ENCODE data around the gene HSD3B2. TPM values are rescaled to one million over a fixed set of nuclear protein-coding genes. Genes with fewer than 3 reads are reported as not detected.

HSD3B2 gene
- total and polyA plus RNA-seq, 5 donors = 0.11 TPM; not detected in 4

GRCh38 chr1:119431836-119432235 is 16.9 kb downstream of the HSD3B2 start:
- DNase-seq (no peak), ATAC-seq (no peak)
- H3K9me3 ChIP-seq (ENCODE audit: control insufficient read depth, low read length) = no peaks in the 10 kb centered on the region
- intact Hi-C loops (cut with DNase I) = no loop called here
- H3K27ac ChIP-seq (ENCODE audit: low read length) = no peak overlapping the region
- no peaks in the 10 kb centered on the region for H3K27me3 ChIP-seq (ENCODE audit: control insufficient read depth, insufficient read depth)
- 63% methylated on average over 3 of the region's 3 CpGs for WGBS
- H3K4me3 ChIP-seq (ENCODE audit: low read length) = no peak overlapping the region
- no peaks in the 10 kb centered on the region for H3K4me1 ChIP-seq (ENCODE audit: control insufficient read depth, insufficient read depth, low read length)

- H3K9me3 ChIP-seq (ENCODE audit: control insufficient read depth, low read length) = no peaks in the 10 kb centered on the region
- intact Hi-C loops (cut with DNase I) = no loop called here
- H3K27me3 ChIP-seq (ENCODE audit: control insufficient read depth, insufficient read depth) = no peaks in the 10 kb centered on the region
- no peak overlapping the region for H3K4me3 ChIP-seq (ENCODE audit: low read length)
- H3K27ac ChIP-seq (ENCODE audit: low read length) = no peak overlapping the region
- no peak for ATAC-seq
- H3K4me1 ChIP-seq (ENCODE audit: control insufficient read depth, insufficient read depth, low read length) = no peaks in the 10 kb centered on the region
- WGBS = 79% methylated on average over 3 of the region's 3 CpGs
- no peak for DNase-seq
Measured at GRCh38 chr1:119435052-119435451, 20.1 kb downstream of the HSD3B2 start.

- Histone ChIP-seq H3K27me3 (ENCODE audit: control insufficient read depth, insufficient read depth) (no peaks in the 10 kb centered on the region), H3K27ac (ENCODE audit: low read length) (no peak overlapping the region), H3K4me3 (ENCODE audit: low read length) (no peak overlapping the region), H3K4me1 (ENCODE audit: control insufficient read depth, insufficient read depth, low read length) (no peaks in the 10 kb centered on the region), H3K9me3 (ENCODE audit: control insufficient read depth, low read length) (no peaks in the 10 kb centered on the region)
- DNase-seq (no peak), ATAC-seq (no peak)
- intact Hi-C loops (cut with DNase I) = no loop called here
- 52% methylated on average over 2 of the region's 2 CpGs for WGBS
Measured at GRCh38 chr1:119438761-119439160, 23.8 kb downstream of the HSD3B2 start.

GRCh38 chr1:119440721-119441307 is 25.9 kb downstream of the HSD3B2 start:
- no peaks in the 10 kb centered on the region for H3K4me1 ChIP-seq (ENCODE audit: control insufficient read depth, insufficient read depth, low read length)
- no peaks in the 10 kb centered on the region for H3K27me3 ChIP-seq (ENCODE audit: control insufficient read depth, insufficient read depth)
- intact Hi-C loops (cut with DNase I) = no loop called here
- WGBS = 59% methylated on average over 8 of the region's 8 CpGs
- DNase-seq = no peak
- H3K9me3 ChIP-seq (ENCODE audit: control insufficient read depth, low read length) = no peaks in the 10 kb centered on the region
- ATAC-seq = no peak
- no peak overlapping the region for H3K27ac ChIP-seq (ENCODE audit: low read length)
- no peak overlapping the region for H3K4me3 ChIP-seq (ENCODE audit: low read length)

DNA sequence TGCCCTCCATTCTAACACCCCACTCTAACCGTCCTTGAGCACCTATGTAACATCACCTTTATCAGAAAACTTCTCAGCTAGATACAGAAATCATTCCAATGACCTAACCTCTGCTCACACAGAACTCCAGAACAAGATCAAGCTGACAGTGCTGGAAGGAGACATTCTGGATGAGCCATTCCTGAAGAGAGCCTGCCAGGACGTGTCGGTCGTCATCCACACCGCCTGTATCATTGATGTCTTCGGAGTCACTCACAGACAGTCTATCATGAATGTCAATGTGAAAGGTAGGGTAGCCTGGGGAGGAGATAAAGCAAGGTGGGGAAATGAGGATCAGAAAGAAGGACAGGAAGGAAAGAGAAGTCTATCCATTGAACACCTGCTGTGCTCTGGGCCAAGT is 27.8 kb downstream of the HSD3B2 start:
- no peak for DNase-seq
- 78% methylated on average over 6 of the region's 6 CpGs for WGBS
- intact Hi-C loops (cut with DNase I) = no loop called here
- no peaks in the 10 kb centered on the region for H3K9me3 ChIP-seq (ENCODE audit: control insufficient read depth, low read length)
- H3K27ac ChIP-seq (ENCODE audit: low read length) = no peak overlapping the region
- ATAC-seq = no peak
- H3K27me3 ChIP-seq (ENCODE audit: control insufficient read depth, insufficient read depth) = no peaks in the 10 kb centered on the region
- H3K4me3 ChIP-seq (ENCODE audit: low read length) = no peak overlapping the region
- H3K4me1 ChIP-seq (ENCODE audit: control insufficient read depth, insufficient read depth, low read length) = no peaks in the 10 kb centered on the region

- Histone ChIP-seq H3K4me3 (ENCODE audit: low read length) (no peak overlapping the region), H3K9me3 (ENCODE audit: control insufficient read depth, low read length) (no peaks in the 10 kb centered on the region), H3K27ac (ENCODE audit: low read length) (no peak overlapping the region), H3K27me3 (ENCODE audit: control insufficient read depth, insufficient read depth) (no peaks in the 10 kb centered on the region), H3K4me1 (ENCODE audit: control insufficient read depth, insufficient read depth, low read length) (no peaks in the 10 kb centered on the region)
- intact Hi-C loops (cut with DNase I) = no loop called here
- DNase-seq (no peak), ATAC-seq (no peak)
Measured at GRCh38 chr1:119446321-119446720, 31.4 kb downstream of the HSD3B2 start.

GRCh38 chr1:119447344-119448126 is 32.6 kb downstream of the HSD3B2 start:
- Histone ChIP-seq H3K9me3 (ENCODE audit: control insufficient read depth, low read length) (no peaks in the 10 kb centered on the region), H3K4me3 (ENCODE audit: low read length) (no peak overlapping the region), H3K27me3 (ENCODE audit: control insufficient read depth, insufficient read depth) (no peaks in the 10 kb centered on the region), H3K4me1 (ENCODE audit: control insufficient read depth, insufficient read depth, low read length) (no peaks in the 10 kb centered on the region), H3K27ac (ENCODE audit: low read length) (no peak overlapping the region)
- intact Hi-C loops (cut with DNase I) = no loop called here
- 84% methylated on average over 3 of the region's 3 CpGs for WGBS
- ATAC-seq = no peak
- no peak for DNase-seq

GRCh38 chr1:119448127-119448511 is 33.2 kb downstream of the HSD3B2 start:
- WGBS = 79% methylated on average over 2 of the region's 2 CpGs
- intact Hi-C loops (cut with DNase I) = no loop called here
- no peaks in the 10 kb centered on the region for H3K27me3 ChIP-seq (ENCODE audit: control insufficient read depth, insufficient read depth)
- H3K4me3 ChIP-seq (ENCODE audit: low read length) = no peak overlapping the region
- DNase-seq = no peak
- H3K27ac ChIP-seq (ENCODE audit: low read length) = no peak overlapping the region
- no peak for ATAC-seq
- H3K9me3 ChIP-seq (ENCODE audit: control insufficient read depth, low read length) = no peaks in the 10 kb centered on the region
- H3K4me1 ChIP-seq (ENCODE audit: control insufficient read depth, insufficient read depth, low read length) = no peaks in the 10 kb centered on the region

DNA sequence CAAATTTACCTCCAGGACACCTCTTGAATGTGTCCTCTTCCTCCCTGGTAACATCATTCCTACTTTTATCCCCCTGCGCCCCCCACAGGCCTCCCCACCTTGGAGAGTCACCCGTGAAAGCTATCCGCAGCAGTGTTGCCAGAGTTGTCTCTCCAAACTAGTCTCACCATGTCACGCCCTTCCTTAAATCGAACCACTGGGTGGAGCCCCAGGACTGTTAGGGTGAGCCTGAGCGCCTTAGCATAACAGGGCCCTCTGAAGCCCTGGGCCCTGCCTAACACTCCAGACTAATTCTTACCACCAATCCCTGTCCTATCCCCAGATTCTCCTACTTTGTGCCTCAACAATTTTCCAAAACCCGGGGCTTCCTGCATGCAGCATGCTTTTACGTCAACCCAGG is 35.0 kb downstream of the HSD3B2 start:
- Histone ChIP-seq H3K4me3 (ENCODE audit: low read length) (no peak overlapping the region), H3K27ac (ENCODE audit: low read length) (no peak overlapping the region), H3K9me3 (ENCODE audit: control insufficient read depth, low read length) (no peaks in the 10 kb centered on the region), H3K27me3 (ENCODE audit: control insufficient read depth, insufficient read depth) (no peaks in the 10 kb centered on the region), H3K4me1 (ENCODE audit: control insufficient read depth, insufficient read depth, low read length) (no peaks in the 10 kb centered on the region)
- WGBS = 71% methylated on average over 8 of the region's 8 CpGs
- DNase-seq (no peak), ATAC-seq (peak in 1 of 2 donors; percentile 20)
- intact Hi-C loops (cut with DNase I) = no loop called here

DNA sequence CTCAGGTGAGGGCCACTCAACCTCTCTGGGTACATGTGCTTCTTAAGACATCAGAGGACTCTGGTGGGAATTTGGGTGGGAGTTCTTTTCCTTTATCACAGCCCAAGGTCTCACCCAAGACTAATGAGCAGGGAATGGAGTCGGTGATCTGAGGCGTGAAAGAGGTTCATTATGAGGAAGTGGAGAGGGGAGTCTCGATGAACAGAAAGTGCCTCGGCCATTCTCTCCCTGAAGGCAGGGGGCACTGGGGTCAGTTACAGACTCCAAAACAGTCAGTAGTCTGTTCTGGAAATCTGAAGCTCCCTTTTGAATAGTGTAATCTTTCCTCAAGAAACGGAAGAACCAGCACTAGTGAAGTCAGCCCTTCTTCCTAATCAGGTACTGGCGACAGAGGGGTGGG is 36.2 kb downstream of the HSD3B2 start:
- Histone ChIP-seq H3K4me3 (ENCODE audit: low read length) (no peak overlapping the region), H3K27me3 (ENCODE audit: control insufficient read depth, insufficient read depth) (no peaks in the 10 kb centered on the region), H3K27ac (ENCODE audit: low read length) (no peak overlapping the region), H3K9me3 (ENCODE audit: control insufficient read depth, low read length) (no peaks in the 10 kb centered on the region), H3K4me1 (ENCODE audit: control insufficient read depth, insufficient read depth, low read length) (no peaks in the 10 kb centered on the region)
- intact Hi-C loops (cut with DNase I) = no loop called here
- 83% methylated on average over 6 of the region's 6 CpGs for WGBS
- ATAC-seq = no peak
- DNase-seq = no peak

GRCh38 chr1:119452091-119452490 is 37.1 kb downstream of the HSD3B2 start:
- Histone ChIP-seq H3K9me3 (ENCODE audit: control insufficient read depth, low read length) (no peaks in the 10 kb centered on the region), H3K27me3 (ENCODE audit: control insufficient read depth, insufficient read depth) (no peaks in the 10 kb centered on the region), H3K4me3 (ENCODE audit: low read length) (no peak overlapping the region), H3K4me1 (ENCODE audit: control insufficient read depth, insufficient read depth, low read length) (no peaks in the 10 kb centered on the region), H3K27ac (ENCODE audit: low read length) (no peak overlapping the region)
- WGBS = 50% methylated on average over 2 of the region's 2 CpGs
- DNase-seq (no peak), ATAC-seq (no peak)
- intact Hi-C loops (cut with DNase I) = no loop called here
